HL-60/S4 (cell line): ENCODE data around the gene CHRM2.
"Not testable (repeated sequence)": the region's sequence is repeated elsewhere in the genome, so short reads cannot be mapped to it uniquely, and the experiment has no call there.

Experiments used
- in situ Hi-C: fragments of 300-500 bp; cut with MboI; formaldehyde crosslinking; loops from 2 replicates; pipeline ENCODE4 v1.14.3; 2022; ENCODE audit warnings: low sequenced_read_pairs

The CHRM2 gene

GRCh38 chr7:136868496-136869000 lies at the start of gene CHRM2:
TSS of gene CHRM2 (plus strand) at chr7:136868652. CDS start at chr7:137014866, 146,214 bp downstream.
- in situ Hi-C loops = no loop called here

DNA sequence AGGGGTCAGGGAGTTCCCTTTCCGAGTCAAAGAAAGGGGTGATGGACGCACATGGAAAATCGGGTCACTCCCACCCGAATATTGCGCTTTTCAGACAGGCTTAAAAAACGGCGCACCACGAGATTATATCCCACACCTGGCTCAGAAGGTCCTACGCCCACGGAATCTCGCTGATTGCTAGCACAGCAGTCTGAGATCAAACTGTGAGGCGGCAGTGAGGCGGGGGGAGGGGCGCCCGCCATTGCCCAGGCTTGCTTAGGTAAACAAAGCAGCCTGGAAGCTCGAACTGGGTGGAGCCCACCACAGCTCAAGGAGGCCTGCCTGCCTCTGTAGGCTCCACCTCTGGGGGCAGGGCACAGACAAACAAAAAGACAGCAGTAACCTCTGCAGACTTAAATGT lies 37.1 kb upstream of the CHRM2 start:
- in situ Hi-C loops = not testable (repeated sequence)

- in situ Hi-C loops = no loop called here
Measured at GRCh38 chr7:136845899-136846465, 22.5 kb upstream of the CHRM2 start.

- in situ Hi-C loops = no loop called here
Measured at GRCh38 chr7:136847858-136848257, 20.6 kb upstream of the CHRM2 start.

DNA sequence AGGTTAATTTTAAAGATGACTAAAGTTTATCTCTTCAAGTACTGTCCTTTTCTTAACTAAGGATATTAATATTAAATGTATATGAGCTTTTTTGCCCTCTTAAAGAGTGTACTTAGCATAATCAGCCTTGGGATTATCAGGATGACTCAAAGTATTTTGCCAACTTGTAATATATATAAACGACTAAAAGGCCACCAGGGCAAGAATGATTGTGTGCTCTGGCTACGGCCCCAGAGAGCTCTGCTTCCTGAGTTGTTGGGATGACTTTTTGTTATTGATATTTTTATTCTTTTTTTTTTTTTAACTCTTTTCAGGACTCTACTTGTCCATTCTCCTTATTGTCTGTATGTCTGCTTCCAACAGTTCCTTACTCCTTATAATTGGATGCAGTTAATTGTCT lies 14.8 kb upstream of the CHRM2 start:
- in situ Hi-C loops = no loop called here

DNA sequence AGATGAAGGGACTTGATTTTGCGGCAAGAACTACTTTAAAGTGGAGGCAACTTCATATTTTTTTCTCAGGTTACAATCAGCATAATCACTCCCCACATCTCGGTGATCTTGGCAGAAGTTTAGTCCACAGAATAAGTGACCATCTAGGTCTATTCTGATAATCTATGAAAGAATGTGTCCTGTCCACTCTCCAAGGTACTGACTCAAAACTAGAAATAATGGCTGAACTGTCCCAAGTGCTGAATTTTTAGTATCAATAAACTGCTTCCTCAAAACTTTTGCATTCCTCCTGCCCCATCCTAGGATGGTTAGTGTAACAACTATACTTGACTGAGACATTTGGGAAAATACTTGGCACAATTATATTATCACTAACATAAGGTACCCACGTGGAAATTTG lies 10.9 kb upstream of the CHRM2 start:
- in situ Hi-C loops = no loop called here

DNA sequence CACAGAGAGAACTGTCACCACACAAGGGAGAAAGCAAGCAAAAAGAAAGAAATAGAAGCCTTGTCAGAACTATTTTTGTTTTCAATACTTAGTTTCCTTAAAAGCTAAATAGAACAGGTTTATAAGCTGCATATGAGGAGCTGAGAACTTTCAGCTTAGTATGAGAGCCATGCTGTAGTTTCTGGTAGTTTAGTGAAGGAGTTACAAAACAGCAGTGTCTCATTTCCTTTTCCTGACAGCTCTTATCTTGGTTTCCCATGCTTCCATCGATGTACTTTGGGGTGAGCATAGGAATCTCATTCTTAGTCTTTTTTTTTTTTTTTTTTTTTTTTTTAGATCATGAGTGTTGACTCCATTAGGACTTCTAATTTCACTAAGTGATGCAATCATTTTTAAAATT lies 8.6 kb upstream of the CHRM2 start:
- in situ Hi-C loops = no loop called here

DNA sequence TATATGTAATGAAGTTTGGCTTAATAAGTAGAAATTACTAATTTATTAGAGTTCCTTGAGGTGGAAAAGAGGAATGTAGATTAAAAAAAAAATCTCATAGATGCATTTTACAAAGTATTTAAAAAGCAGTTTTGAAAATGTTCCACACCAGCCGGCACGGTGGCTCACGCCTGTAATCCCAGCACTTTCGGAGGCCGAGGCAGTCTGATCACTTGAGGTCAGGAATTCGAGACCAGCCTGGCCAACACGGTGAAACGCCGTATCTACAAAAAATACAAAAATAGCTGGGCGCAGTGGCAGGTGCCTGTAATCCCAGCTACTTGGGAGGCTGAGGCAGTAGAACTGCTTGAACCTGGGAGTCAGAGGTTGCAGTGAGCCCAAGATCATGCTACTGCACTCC lies 3.2 kb upstream of the CHRM2 start:
- in situ Hi-C loops = no loop called here

DNA sequence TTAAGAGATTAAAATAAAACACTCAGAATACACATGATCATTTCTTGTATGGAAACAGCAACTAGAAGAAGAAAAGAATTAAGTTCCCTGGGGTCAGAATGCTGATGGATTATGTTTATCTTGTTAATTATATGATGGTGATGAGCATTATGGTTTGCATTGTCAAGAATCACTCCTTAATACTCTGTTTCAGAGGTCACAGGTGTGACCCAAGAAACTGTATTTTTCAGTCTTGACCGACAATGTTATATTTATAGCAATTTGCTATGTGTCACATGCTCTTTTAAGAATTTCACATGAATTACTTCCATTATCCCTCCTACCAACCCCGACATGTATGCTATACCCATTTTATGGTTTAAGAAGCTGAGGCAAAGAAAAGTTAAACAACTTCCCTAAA lies 2.7 kb upstream of the CHRM2 start:
- in situ Hi-C loops = no loop called here

DNA sequence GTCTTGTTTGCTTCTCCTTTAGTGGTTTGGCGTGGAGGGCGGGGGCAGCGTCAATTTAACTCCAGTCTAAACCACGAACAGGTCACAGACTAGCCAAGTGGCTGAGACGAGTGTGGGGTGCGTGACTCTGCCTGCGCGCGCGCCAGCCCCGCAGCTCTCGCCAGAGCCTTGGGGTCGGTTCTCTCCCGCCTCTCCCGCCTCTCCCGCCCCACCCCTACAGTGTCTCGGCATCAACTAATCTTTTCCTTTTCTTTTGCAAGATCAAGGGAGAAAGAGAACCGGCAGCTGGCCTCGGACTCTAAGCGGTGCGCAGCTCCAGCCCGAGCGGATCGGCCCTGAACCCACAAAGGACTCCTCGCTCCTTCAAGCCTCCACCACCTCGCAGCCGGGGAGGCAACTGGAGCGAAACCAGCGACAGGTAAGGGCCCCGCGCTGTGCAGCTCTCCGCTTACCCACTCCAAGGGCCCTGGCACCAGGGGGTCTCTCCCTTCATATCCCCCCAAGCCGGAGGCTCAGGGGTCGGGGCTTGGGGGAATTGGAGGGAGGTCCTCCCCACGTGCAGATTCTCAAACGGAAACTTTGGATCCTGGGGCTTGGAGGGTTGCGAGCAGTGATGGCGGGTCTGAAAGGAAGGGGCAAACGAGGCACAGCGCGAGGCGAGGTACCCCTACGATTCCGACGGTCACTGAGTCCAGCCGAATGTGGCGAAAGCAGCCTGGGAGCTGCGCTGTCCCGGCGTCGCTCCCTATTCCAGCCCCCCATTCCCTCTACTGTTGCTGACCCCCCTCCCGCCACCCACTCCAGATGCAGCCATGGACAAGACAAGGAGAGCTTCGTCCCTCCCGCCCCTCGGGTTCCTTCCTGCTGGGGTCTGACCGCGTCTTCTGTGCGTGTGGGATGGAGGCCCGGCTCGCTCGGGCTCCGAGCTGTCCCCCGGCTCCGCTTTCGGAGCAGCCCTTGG lies 829 bp downstream of the CHRM2 start:
- in situ Hi-C loops = no loop called here

- in situ Hi-C loops = no loop called here
Measured at GRCh38 chr7:136869991-136870865, 1.8 kb downstream of the CHRM2 start.

- in situ Hi-C loops = no loop called here
Measured at GRCh38 chr7:136870866-136871487, 2.5 kb downstream of the CHRM2 start.

- in situ Hi-C loops = no loop called here
Measured at GRCh38 chr7:136874393-136875032, 6.1 kb downstream of the CHRM2 start.

GRCh38 chr7:136877509-136877908 lies 9.1 kb downstream of the CHRM2 start:
- in situ Hi-C loops = no loop called here

GRCh38 chr7:136877990-136878389 lies 9.5 kb downstream of the CHRM2 start:
- in situ Hi-C loops = no loop called here

- in situ Hi-C loops = no loop called here
Measured at GRCh38 chr7:136878878-136879277, 10.4 kb downstream of the CHRM2 start.

- in situ Hi-C loops = no loop called here
Measured at GRCh38 chr7:136883046-136883445, 14.6 kb downstream of the CHRM2 start.

DNA sequence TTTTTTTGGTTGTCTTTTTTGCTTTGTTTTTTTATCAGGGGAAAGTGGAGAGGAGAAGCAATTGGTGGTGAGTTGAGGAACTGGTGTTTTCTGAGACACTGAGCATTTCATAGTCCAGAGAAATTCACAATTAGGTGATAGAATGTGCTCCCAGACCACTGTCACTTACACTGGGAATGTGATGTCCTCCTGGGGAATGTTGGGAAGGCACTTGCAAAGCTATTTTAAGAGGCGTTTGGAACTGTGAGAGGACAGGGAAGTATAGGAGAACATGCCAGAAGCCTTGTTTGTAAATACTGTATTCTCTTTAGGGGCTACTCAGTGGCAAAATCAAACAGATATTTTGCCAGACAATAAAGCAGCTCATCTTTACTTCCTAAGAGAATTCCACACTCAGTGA lies 16.0 kb downstream of the CHRM2 start:
- in situ Hi-C loops = no loop called here

DNA sequence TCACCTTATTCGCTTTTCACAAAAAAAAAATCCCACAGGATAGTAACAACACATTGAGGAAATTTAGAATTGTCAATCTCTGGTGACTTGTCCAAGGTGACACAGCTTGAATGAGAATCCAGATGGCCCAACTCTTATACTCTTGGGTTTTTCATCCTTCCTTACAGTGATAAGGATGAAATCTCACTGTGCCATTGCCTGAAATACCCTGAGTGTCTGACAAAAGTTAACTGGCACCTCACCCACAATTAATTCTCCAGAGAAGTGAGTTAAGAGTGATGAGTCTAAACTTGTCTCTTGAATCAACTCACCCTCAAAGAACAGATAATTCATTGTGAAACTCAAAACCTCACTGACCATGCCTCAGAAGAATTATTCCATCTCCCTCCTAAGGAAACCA lies 18.9 kb downstream of the CHRM2 start:
- in situ Hi-C loops = no loop called here

DNA sequence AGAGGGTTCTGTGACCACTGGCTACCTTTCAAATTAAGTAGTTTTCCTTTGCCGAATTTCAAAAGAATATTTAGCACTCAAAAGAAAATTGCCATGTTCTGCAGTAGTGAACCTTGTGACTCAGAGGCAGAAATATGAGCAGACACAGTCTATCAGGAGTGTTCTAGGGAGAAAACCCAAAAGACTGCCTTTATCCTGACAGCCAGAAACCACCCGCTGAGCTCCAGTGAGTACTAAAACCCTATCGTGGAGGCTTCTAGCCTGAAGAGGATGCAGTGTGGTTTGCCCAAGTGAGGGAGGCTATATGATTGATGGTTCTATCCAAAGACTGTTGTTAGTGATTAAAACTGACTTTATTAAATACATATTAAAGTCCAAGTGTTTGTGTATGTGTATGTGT lies 21.9 kb downstream of the CHRM2 start:
- in situ Hi-C loops = no loop called here
